GM19193 (cell line): ENCODE measurements around the gene OAS1.
A peak's percentile ranks its signal among the peaks of the same experiment; 100 is the strongest.

Experiments used
- POLR2A ChIP-seq: IDR thresholded peaks from 4 replicates; pipeline ENCODE4 v1.6.1; 2011; ENCODE audit not compliant: insufficient read depth, insufficient read length; ENCODE audit errors: extremely low read depth

The OAS1 gene

GRCh38 chr12:112944024-112944690 is 37.4 kb downstream of the OAS1 start:
- TF ChIP-seq POLR2A = no peak

- no peak for TF ChIP-seq POLR2A
These were observed 38.8 kb downstream of the OAS1 start for GRCh38 chr12:112945515-112945914.

- TF ChIP-seq POLR2A = peak; percentile 31
These were observed 39.7 kb downstream of the OAS1 start for GRCh38 chr12:112946236-112947000.

- no peak for TF ChIP-seq POLR2A
These were observed 40.6 kb downstream of the OAS1 start for GRCh38 chr12:112947314-112947713.

GRCh38 chr12:112947761-112948160 is 41.0 kb downstream of the OAS1 start:
- TF ChIP-seq POLR2A = peak; percentile 24

- no peak for TF ChIP-seq POLR2A
These were observed 42.0 kb downstream of the OAS1 start for GRCh38 chr12:112948806-112949205.

GRCh38 chr12:112950701-112951100 is 43.9 kb downstream of the OAS1 start:
- no peak for TF ChIP-seq POLR2A

- TF ChIP-seq POLR2A = peak; percentile 22
These were observed 54.3 kb downstream of the OAS1 start for GRCh38 chr12:112961074-112961473.

- no peak for TF ChIP-seq POLR2A
These were observed 54.8 kb downstream of the OAS1 start for GRCh38 chr12:112961536-112961935.

GRCh38 chr12:112962561-112962960 is 55.8 kb downstream of the OAS1 start:
- no peak for TF ChIP-seq POLR2A

- TF ChIP-seq POLR2A = peak; percentile 25
These were observed 56.6 kb downstream of the OAS1 start for GRCh38 chr12:112963227-112963861.

- no peak for TF ChIP-seq POLR2A
These were observed 57.4 kb downstream of the OAS1 start for GRCh38 chr12:112964067-112964670.

- TF ChIP-seq POLR2A = no peak
These were observed 58.2 kb downstream of the OAS1 start for GRCh38 chr12:112964915-112965314.

- no peak for TF ChIP-seq POLR2A
These were observed 58.9 kb downstream of the OAS1 start for GRCh38 chr12:112965643-112966042.

GRCh38 chr12:112967306-112967705 is 60.5 kb downstream of the OAS1 start:
- no peak for TF ChIP-seq POLR2A
